IMR-90 (cell line): ENCODE measurements around the gene CNNM2. TPM values are rescaled to one million over a fixed set of nuclear protein-coding genes. Genes with fewer than 3 reads are reported as not detected.

Experiments used
- ATAC-seq: fragments of 200-7000 bp; cut with Tn5 transposase; 2 replicates; pipeline ENCODE4 v1.9.1; 2020; ENCODE audit warnings: low read depth, mild to moderate bottlenecking, moderate library complexity
- BruUV-seq: library from RNA; stranded (reverse); fragments of 400-500 nt; replicated peaks from 2 replicates; lab custom pipeline; 2021; lab: Mats Ljungman, UMichigan
- CTCF ChIA-PET: fragments of 300-600 bp; formaldehyde crosslinking; extraction: SDS; loops from one replicate; lab custom pipeline; 2021; ENCODE audit warnings: antibody characterized with exemption; lab: Yijun Ruan, JAX
- POLR2A ChIA-PET: fragments of 300-600 bp; sonication (Branson Sonifier 250); formaldehyde crosslinking; loops from one replicate; lab custom pipeline; 2022; ENCODE audit warnings: antibody characterized with exemption; ENCODE audit not compliant: unreplicated experiment; lab: Charles Lee
- DNase-seq: peaks from one replicate; pipeline ENCODE4 v3.0.0; 2013
- H2AFZ ChIP-seq: replicated peaks from 2 replicates; pipeline ENCODE3; 2013; ENCODE audit warnings: low read length, mild to moderate bottlenecking; ENCODE audit not compliant: poor library complexity
- H2AK5ac ChIP-seq: 2 replicates; pipeline ENCODE4 v1.6.1; 2013; ENCODE audit warnings: low read depth, low read length, inconsistent platforms
- H2AK9ac ChIP-seq: replicated peaks from 2 replicates; pipeline ENCODE3; 2013; ENCODE audit warnings: mild to moderate bottlenecking, low read depth, low read length, moderate library complexity; ENCODE audit not compliant: poor library complexity
- H2BK120ac ChIP-seq: 2 replicates; pipeline ENCODE4 v1.6.1; 2013; ENCODE audit warnings: low read depth, low read length, inconsistent platforms
- H2BK15ac ChIP-seq: 3 replicates; pipeline ENCODE4 v1.6.1; 2013; ENCODE audit warnings: low read depth, low read length, inconsistent platforms
- H2BK20ac ChIP-seq: 2 replicates; pipeline ENCODE4 v1.6.1; 2013; ENCODE audit warnings: low read depth, mild to moderate bottlenecking, inconsistent platforms, low read length, moderate library complexity
- H2BK5ac ChIP-seq: 2 replicates; pipeline ENCODE4 v1.6.1; 2013; ENCODE audit warnings: mild to moderate bottlenecking, low read depth, low read length, inconsistent platforms; ENCODE audit not compliant: poor library complexity, severe bottlenecking
- H3K14ac ChIP-seq: replicated peaks from 2 replicates; pipeline ENCODE4 v1.6.1; 2013; ENCODE audit warnings: low read depth, low read length, inconsistent platforms
- H3K18ac ChIP-seq: 2 replicates; pipeline ENCODE4 v1.6.1; 2013; ENCODE audit warnings: low read depth, low read length, control low read depth
- H3K23ac ChIP-seq: 2 replicates; pipeline ENCODE4 v1.6.1; 2013; ENCODE audit warnings: low read depth, low read length, inconsistent platforms
- H3K27ac ChIP-seq: 2 replicates; pipeline ENCODE4 v1.5.1; 2013; ENCODE audit warnings: mild to moderate bottlenecking, control low read depth, low read length; ENCODE audit not compliant: insufficient read depth
- H3K27me3 ChIP-seq: 2 replicates; pipeline ENCODE4 v1.6.1; 2013; ENCODE audit warnings: low read length; ENCODE audit not compliant: control insufficient read depth, insufficient read depth
- H3K36me3 ChIP-seq: 2 replicates; pipeline ENCODE4 v1.6.1; 2013; ENCODE audit warnings: low read length, mixed read lengths; ENCODE audit not compliant: control insufficient read depth, insufficient read depth
- H3K4ac ChIP-seq: 2 replicates; pipeline ENCODE4 v1.6.1; 2013; ENCODE audit warnings: low read depth, low read length, inconsistent platforms
- H3K4me1 ChIP-seq: 2 replicates; pipeline ENCODE4 v1.6.1; 2013; ENCODE audit warnings: low read length, mixed read lengths; ENCODE audit not compliant: control insufficient read depth, insufficient read depth
- H3K4me2 ChIP-seq: 2 replicates; pipeline ENCODE4 v1.6.1; 2013; ENCODE audit warnings: low read depth, mild to moderate bottlenecking, control low read depth, low read length, moderate library complexity
- H3K4me3 ChIP-seq: 2 replicates; pipeline ENCODE4 v1.5.1; 2013; ENCODE audit warnings: low read depth, mild to moderate bottlenecking, control low read depth, low read length, moderate library complexity; ENCODE audit not compliant: insufficient read depth
- H3K56ac ChIP-seq: 2 replicates; pipeline ENCODE4 v1.6.1; 2013; ENCODE audit warnings: low read length, inconsistent platforms; ENCODE audit not compliant: insufficient read depth; ENCODE audit errors: extremely low read depth
- H3K79me1 ChIP-seq, 2 experiments: 2 replicates each; pipeline ENCODE4 v1.6.1; 2013; ENCODE audit warnings: low read length in 2 of 2, inconsistent platforms in 1 of 2, low read depth in 1 of 2
- H3K9ac ChIP-seq: 2 replicates; pipeline ENCODE4 v1.6.1; 2013; ENCODE audit warnings: low read depth, low read length, control low read depth
- H3K9me1 ChIP-seq: 2 replicates; pipeline ENCODE4 v1.6.1; 2013; ENCODE audit warnings: low read length, inconsistent platforms; ENCODE audit not compliant: insufficient read depth
- H3K9me3 ChIP-seq: 2 replicates; pipeline ENCODE4 v1.6.1; 2013; ENCODE audit warnings: low read length; ENCODE audit not compliant: control insufficient read depth, insufficient read depth
- H4K20me1 ChIP-seq: 2 replicates; pipeline ENCODE4 v1.6.1; 2013; ENCODE audit warnings: low read length, inconsistent platforms; ENCODE audit not compliant: insufficient read depth
- H4K5ac ChIP-seq: 2 replicates; pipeline ENCODE4 v1.6.1; 2013; ENCODE audit warnings: mild to moderate bottlenecking, low read depth, low read length, control low read depth
- H4K8ac ChIP-seq, 2 experiments: 2 replicates each; pipeline ENCODE4 v1.6.1; 2013; ENCODE audit warnings: low read depth in 2 of 2, low read length in 2 of 2, control low read depth in 1 of 2, inconsistent platforms in 1 of 2
- H4K91ac ChIP-seq: 2 replicates; pipeline ENCODE4 v1.6.1; 2013; ENCODE audit warnings: low read depth, low read length, inconsistent platforms; ENCODE audit not compliant: insufficient read depth
- BHLHE40 ChIP-seq: fragments of 150-350 bp; IDR thresholded peaks from 2 replicates; pipeline ENCODE4 v1.6.1; 2016; ENCODE audit warnings: mild to moderate bottlenecking, low read depth, low read length
- CEBPB ChIP-seq: IDR thresholded peaks from 2 replicates; pipeline ENCODE4 v1.6.1; 2012; ENCODE audit warnings: low read depth, low read length, improper control_type of control experiment
- CHD1 ChIP-seq: IDR thresholded peaks from 2 replicates; pipeline ENCODE4 v1.6.1; 2012; ENCODE audit warnings: low read depth, low read length, improper control_type of control experiment
- CTCF ChIP-seq: conservative IDR thresholded peaks from 2 replicates; pipeline ENCODE4 v1.5.1; 2012; ENCODE audit warnings: mild to moderate bottlenecking, low read depth, low read length, improper control_type of control experiment
- ELK1 ChIP-seq: fragments of 150-350 bp; IDR thresholded peaks from 2 replicates; pipeline ENCODE4 v1.6.1; 2016; ENCODE audit warnings: low read depth, mild to moderate bottlenecking, low read length, moderate library complexity, borderline replicate concordance
- FOS ChIP-seq: fragments of 150-350 bp; IDR thresholded peaks from 2 replicates; pipeline ENCODE4 v1.6.1; 2016; ENCODE audit warnings: low read depth, low read length
- MAFK ChIP-seq: IDR thresholded peaks from 2 replicates; pipeline ENCODE4 v1.6.1; 2012; ENCODE audit warnings: low read depth, low read length, improper control_type of control experiment
- MAZ ChIP-seq: IDR thresholded peaks from 2 replicates; pipeline ENCODE4 v1.6.1; 2012; ENCODE audit warnings: low read depth, mild to moderate bottlenecking, low read length, improper control_type of control experiment, moderate library complexity, borderline replicate concordance
- MXI1 ChIP-seq: IDR thresholded peaks from 2 replicates; pipeline ENCODE4 v1.6.1; 2012; ENCODE audit warnings: low read depth, mild to moderate bottlenecking, low read length, moderate library complexity, borderline replicate concordance
- NFE2L2 ChIP-seq: fragments of 150-350 bp; IDR thresholded peaks from 2 replicates; pipeline ENCODE4 v1.6.1; 2016; ENCODE audit warnings: low read depth, mild to moderate bottlenecking, low read length
- POLR2A ChIP-seq: IDR thresholded peaks from 2 replicates; pipeline ENCODE4 v1.6.1; 2012; ENCODE audit warnings: mild to moderate bottlenecking, low read depth, low read length
- RAD21 ChIP-seq: IDR thresholded peaks from 2 replicates; pipeline ENCODE4 v1.6.1; 2012; ENCODE audit warnings: low read length, improper control_type of control experiment
- RCOR1 ChIP-seq: IDR thresholded peaks from 2 replicates; pipeline ENCODE4 v1.6.1; 2012; ENCODE audit warnings: mild to moderate bottlenecking, low read length, improper control_type of control experiment; ENCODE audit not compliant: insufficient replicate concordance
- RFX5 ChIP-seq: IDR thresholded peaks from 2 replicates; pipeline ENCODE4 v1.8.0; 2012; ENCODE audit warnings: low read depth, mild to moderate bottlenecking, low read length, moderate library complexity
- SMC3 ChIP-seq: fragments of 150-350 bp; IDR thresholded peaks from 2 replicates; pipeline ENCODE4 v1.6.1; 2016; ENCODE audit warnings: low read depth, mild to moderate bottlenecking, antibody characterized with exemption, low read length, moderate library complexity
- USF2 ChIP-seq: fragments of 150-350 bp; IDR thresholded peaks from 2 replicates; pipeline ENCODE4 v1.6.1; 2017; ENCODE audit warnings: mild to moderate bottlenecking, antibody characterized with exemption, low read length, low read depth
- WGBS, 2 experiments: methylation state at CpG; one replicate each; pipeline versions ENCODE4 v1.1.5 to v1.1.7; 2013; ENCODE audit warnings: missing lambda C conversion rate in 2 of 2; ENCODE audit not compliant: insufficient read length in 1 of 2; ENCODE audit errors: extremely low coverage in 2 of 2; 5-methylcytosine and 5-hydroxymethylcytosine counted together
- dilution Hi-C: fragments of 300-500 bp; cut with HindIII; formaldehyde crosslinking; loops from one replicate; pipeline ENCODE4 v1.14.3; 2018; ENCODE audit warnings: low sequenced_read_pairs; ENCODE audit not compliant: unreplicated experiment
- in situ Hi-C: fragments of 300-500 bp; cut with MboI; formaldehyde crosslinking; loops from 3 replicates; pipeline ENCODE4 v1.14.3; 2019; ENCODE audit warnings: low sequenced_read_pairs, inconsistent platforms, mixed read lengths
- intact Hi-C: fragments of 100-400 bp; cut with micrococcal nuclease; formaldehyde crosslinking; loops from 2 replicates; pipeline ENCODE4 v1.10.0; 2022
- polyA plus RNA-seq, 3 experiments: library from polyadenylated mRNA; depleted of rRNA; stranded (reverse); fragments of >200 nt; gene quantifications; 2 replicates each; pipeline ENCODE4 v1.2.3, GENCODE V29; 2012; ENCODE audit warnings: low replicate concordance in 1 of 3
- total RNA-seq: library from RNA; depleted of rRNA; stranded (reverse); fragments of >200 nt; gene quantifications from 2 replicates; pipeline ENCODE4 v1.2.3, GENCODE V29; 2012

The CNNM2 gene
- total and polyA plus RNA-seq, 2 of the 4 experiments (the other 2 are of a cell fraction) = 4.7 to 5.6 TPM

- no peaks in the 10 kb centered on the region for H3K36me3 ChIP-seq
- H2BK20ac ChIP-seq = no peak overlapping the region
- H3K9me1 ChIP-seq = no peaks in the 10 kb centered on the region
- no peaks in the 10 kb centered on the region for H3K27me3 ChIP-seq
- H3K27ac ChIP-seq = no peak overlapping the region
- no CpG with 5 or more reads among the region's 1 CpG for WGBS, 2 experiments
- H3K4me1 ChIP-seq = no peaks in the 10 kb centered on the region
- no peak overlapping the region for H2BK120ac ChIP-seq
- H3K4ac ChIP-seq = no peak overlapping the region
- H3K79me1 ChIP-seq = no peaks in the 10 kb centered on the region
- no peak overlapping the region for H3K56ac ChIP-seq
- H3K9me3 ChIP-seq = no peaks in the 10 kb centered on the region; the same call in 1 of the 2 replicates
- H2BK5ac ChIP-seq = no peak overlapping the region
- H2BK15ac ChIP-seq = no peak overlapping the region
- ChIA-PET POLR2A (interaction anchor here (0.5 kb wide), 1 partner anchor 12 kb away, joined by 17 read pairs; no protein-coding TSS in a partner anchor), CTCF (interaction anchor here (1.0 kb wide), 1 partner anchor 14 kb away, joined by 3 read pairs; no protein-coding TSS in a partner anchor)
- H3K23ac ChIP-seq = no peak overlapping the region
- TF ChIP-seq SMC3 (no peak), MXI1 (no peak), RAD21 (no peak), ELK1 (no peak), CTCF (no peak), MAFK (no peak), CHD1 (no peak), USF2 (no peak), FOS (no peak), NFE2L2 (no peak), POLR2A (no peak), RCOR1 (no peak), BHLHE40 (no peak), MAZ (no peak), CEBPB (no peak), RFX5 (no peak)
- DNase-seq (no peak), ATAC-seq (no peak)
- H4K8ac ChIP-seq = no peak overlapping the region
- H2AFZ ChIP-seq = no peak overlapping the region
- BruUV-seq = no TSS peak
- H3K14ac ChIP-seq = no peak overlapping the region
- no peak overlapping the region for H2AK9ac ChIP-seq
- no peak overlapping the region for H2AK5ac ChIP-seq
- H4K5ac ChIP-seq = no peak overlapping the region
- in situ Hi-C loops = no loop called here
- H4K91ac ChIP-seq = no peak overlapping the region
- no peak overlapping the region for H3K4me3 ChIP-seq
- no peak overlapping the region for H3K18ac ChIP-seq
- intact Hi-C loops = no loop called here
- dilution Hi-C loops = no loop called here
- H3K9ac ChIP-seq = no peak overlapping the region
- H3K4me2 ChIP-seq = no peak overlapping the region
- no peaks in the 10 kb centered on the region for H4K20me1 ChIP-seq
Observed at GRCh38 chr10:102888048-102888447, 30.0 kb upstream of the CNNM2 start.
